Measurements from ENCODE around the gene PNMA8C.

DNA sequence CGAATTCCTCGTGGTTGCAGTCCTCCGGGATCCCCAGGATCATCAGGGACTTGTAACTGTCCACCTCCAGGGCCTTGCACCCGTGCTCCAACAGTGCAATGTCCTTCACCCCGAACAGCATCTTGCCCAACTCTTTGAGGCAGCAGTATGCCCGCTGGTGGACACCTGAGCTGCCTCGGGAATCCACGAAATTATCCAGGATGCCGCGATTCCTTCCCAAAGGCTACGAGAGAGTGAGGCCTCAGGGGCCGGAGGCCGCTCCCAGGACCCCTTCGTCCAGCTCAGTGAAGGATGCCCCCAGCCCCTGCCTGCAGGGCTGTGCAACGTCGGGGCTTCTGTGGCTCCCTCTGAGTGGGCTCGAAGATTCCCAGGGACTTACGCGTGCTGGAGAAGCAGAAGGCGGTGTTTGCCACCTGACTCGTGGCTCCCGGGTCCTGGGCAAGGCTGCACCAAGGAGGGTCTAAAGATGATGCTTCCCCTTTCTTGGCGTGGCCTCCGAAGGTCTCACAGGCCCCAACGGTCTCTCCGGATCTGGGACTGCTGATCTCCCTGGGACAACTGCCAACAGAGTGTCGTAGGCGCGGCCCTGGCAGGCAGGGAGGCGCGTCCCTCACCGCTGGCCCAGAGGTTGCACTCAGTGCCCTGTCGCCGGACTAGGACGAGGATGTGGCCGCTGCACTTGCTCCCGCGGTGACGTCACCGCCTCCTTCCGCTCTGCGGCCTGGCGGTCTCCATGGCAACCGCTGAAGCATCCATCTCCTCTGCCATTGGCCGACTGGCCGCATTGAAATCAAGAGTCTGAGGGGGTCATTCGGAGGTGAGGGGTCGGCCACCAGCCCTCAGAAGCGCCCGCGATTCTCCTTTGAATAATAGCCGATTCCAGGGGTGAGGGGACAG is at the start of gene PNMA8C:
- no peak for TF ChIP-seq CTCF (IDR thresholded peaks at IDR 0.05; ENCODE audit: insufficient read depth, low read depth, low read length)
- no peak for TF ChIP-seq EZH2 (IDR thresholded peaks at IDR 0.05; ENCODE audit: insufficient read depth, low read length)

Data from astrocyte (in vitro differentiated cells and primary cell).